Measurements from ENCODE around the gene MOB3B. TPM values are rescaled to one million over a fixed set of nuclear protein-coding genes. Genes with fewer than 3 reads are reported as not detected.

MOB3B gene
- total RNA-seq, 1 donor, result 1.4 TPM

GRCh38 chr9:27383524-27383923 is 146.1 kb downstream of the MOB3B start:
- Histone ChIP-seq H3K9me3 (ENCODE audit: low read depth, low read length) (no peaks in the 10 kb centered on the region), H3K4me3 (ENCODE audit: low read length) (no peak overlapping the region), H3K27me3 (ENCODE audit: insufficient read depth, low read length) (no peaks in the 10 kb centered on the region), H3K4me1 (ENCODE audit: insufficient read depth, low read length) (peaks cover 17% of the 10 kb centered on the region)

- Histone ChIP-seq H3K4me1 (ENCODE audit: insufficient read depth, low read length) (peaks cover 22% of the 10 kb centered on the region), H3K27me3 (ENCODE audit: insufficient read depth, low read length) (no peaks in the 10 kb centered on the region), H3K9me3 (ENCODE audit: low read depth, low read length) (no peaks in the 10 kb centered on the region), H3K4me3 (ENCODE audit: low read length) (no peak overlapping the region)
Observed at GRCh38 chr9:27382975-27383374, 146.6 kb downstream of the MOB3B start.

DNA sequence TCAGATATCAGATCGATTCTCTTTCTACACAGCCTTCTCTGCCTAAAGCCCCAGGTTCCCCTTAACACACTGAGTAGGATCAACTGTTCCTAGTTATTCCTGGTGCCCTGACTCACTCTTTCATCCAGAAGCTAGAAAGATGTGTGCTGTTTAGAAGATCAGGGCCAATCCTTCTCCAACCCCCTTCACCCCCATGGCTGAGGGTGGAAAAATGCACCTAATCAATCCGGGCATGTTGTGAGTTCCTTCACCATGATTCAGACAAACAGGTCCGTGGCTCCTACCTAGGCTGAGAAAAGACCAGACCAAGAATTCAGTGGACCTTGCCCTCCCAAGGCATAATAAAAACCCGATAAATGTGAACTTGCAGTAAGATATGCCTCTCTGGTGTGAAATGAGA is 147.3 kb downstream of the MOB3B start:
- H3K4me3 ChIP-seq (ENCODE audit: low read length), result no peak overlapping the region
- peaks cover 27% of the 10 kb centered on the region for H3K4me1 ChIP-seq (ENCODE audit: insufficient read depth, low read length)
- no peaks in the 10 kb centered on the region for H3K9me3 ChIP-seq (ENCODE audit: low read depth, low read length)
- H3K27me3 ChIP-seq (ENCODE audit: insufficient read depth, low read length), result no peaks in the 10 kb centered on the region

DNA sequence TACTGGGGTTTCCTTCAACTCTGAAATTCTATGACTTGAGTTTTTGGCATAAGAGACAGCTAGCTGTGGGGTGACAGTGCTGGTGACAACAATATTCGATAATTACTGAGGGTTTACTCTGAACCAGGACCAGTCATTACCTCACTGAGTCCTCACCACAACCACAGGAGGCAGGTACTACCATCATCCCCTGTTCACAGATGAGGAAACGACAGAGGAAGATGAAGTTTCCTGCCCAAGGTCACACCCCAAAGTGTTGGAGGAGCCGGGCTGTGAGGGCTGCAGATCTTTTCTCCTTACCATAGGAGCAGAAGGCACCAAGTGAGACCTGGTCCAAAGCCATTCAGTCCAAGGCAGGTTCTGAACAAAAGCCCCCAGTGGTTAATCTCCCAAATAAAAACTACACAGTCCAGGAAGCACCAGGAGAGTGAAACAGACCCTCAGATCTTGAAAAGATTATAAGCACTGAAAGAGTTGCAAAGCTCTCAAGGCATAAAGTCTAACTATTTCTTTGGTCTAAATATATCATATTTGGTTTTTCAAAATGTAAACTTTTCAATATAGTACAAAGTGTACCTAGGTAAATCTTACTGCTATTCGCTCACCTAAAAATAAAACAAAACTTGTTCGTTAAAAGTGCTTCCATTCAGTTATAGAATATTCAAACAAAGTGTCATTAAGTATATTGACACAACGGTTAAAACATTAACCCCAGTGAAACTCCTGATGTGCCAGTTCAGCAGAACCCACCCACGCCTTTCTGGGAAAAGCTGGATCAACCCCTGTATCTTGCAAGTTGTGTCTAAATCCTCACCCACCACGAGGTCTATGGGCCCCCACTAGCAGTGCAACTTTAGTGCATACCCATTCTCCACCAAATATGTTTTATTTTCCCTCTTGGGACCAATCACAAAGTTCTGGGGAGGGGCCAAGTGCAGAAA is 150.0 kb downstream of the MOB3B start:
- Histone ChIP-seq H3K27me3 (ENCODE audit: insufficient read depth, low read length) (no peaks in the 10 kb centered on the region), H3K4me3 (ENCODE audit: low read length) (no peak overlapping the region), H3K9me3 (ENCODE audit: low read depth, low read length) (no peaks in the 10 kb centered on the region), H3K4me1 (ENCODE audit: insufficient read depth, low read length) (peaks cover 34% of the 10 kb centered on the region)

- Histone ChIP-seq H3K9me3 (ENCODE audit: low read depth, low read length) (no peaks in the 10 kb centered on the region), H3K4me1 (ENCODE audit: insufficient read depth, low read length) (peaks cover 30% of the 10 kb centered on the region), H3K27me3 (ENCODE audit: insufficient read depth, low read length) (no peaks in the 10 kb centered on the region), H3K4me3 (ENCODE audit: low read length) (no peak overlapping the region)
Observed at GRCh38 chr9:27377811-27378456, 151.7 kb downstream of the MOB3B start.

DNA sequence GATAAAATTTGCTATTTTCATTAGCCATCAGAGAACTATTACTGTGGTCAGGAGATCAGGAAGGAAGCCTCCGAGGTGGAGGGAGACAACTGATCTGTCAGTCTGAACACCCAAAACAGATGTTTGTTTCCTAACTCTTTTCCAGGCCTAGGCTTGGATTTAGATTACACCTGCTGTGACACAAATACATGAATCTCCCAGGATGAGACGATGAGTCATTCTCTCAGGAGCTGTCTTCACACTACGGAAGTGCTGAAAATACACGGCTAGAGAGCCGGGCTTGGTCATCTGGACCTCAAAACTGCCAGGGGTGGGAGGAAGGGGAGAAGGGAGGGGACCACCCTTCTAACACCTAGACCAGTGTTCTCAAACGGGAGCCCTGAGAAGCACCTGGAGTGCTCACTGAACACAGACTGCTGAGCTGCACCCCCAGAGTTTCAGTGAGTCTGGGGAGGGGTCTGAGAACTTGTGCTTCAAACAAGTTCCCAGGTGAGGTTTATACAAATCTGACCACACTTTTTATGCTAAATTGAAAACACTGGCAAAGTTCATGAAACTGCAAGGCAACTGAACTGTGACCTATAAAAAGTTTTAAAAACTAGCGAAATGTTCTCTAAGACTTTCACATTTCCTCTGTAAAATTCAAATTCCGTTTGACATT is 152.3 kb downstream of the MOB3B start:
- Histone ChIP-seq H3K4me1 (ENCODE audit: insufficient read depth, low read length) (peaks cover 30% of the 10 kb centered on the region), H3K27me3 (ENCODE audit: insufficient read depth, low read length) (no peaks in the 10 kb centered on the region), H3K9me3 (ENCODE audit: low read depth, low read length) (no peaks in the 10 kb centered on the region), H3K4me3 (ENCODE audit: low read length) (no peak overlapping the region)

DNA sequence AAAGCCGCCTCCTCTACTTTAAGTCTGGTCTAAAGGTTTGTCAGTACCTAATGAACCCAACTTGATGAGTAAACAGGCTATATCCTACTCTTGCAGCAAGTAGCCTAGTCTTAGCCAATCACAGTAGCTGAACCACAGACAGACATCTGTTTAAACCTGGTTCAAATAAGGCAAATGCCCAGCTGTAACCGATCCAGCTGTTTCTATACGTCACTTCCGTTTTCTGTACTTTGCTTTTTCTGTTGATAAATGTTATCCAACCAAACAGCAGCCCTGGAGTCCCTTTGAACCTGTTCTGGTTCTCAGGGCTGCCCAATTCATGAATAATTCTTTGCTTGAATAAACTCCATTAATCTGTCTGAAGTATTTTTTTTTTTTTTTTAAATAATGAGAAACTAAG is 155.8 kb downstream of the MOB3B start:
- H3K27me3 ChIP-seq (ENCODE audit: insufficient read depth, low read length), result no peaks in the 10 kb centered on the region
- no peak overlapping the region for H3K4me3 ChIP-seq (ENCODE audit: low read length)
- H3K4me1 ChIP-seq (ENCODE audit: insufficient read depth, low read length), result peaks cover 36% of the 10 kb centered on the region
- H3K9me3 ChIP-seq (ENCODE audit: low read depth, low read length), result no peaks in the 10 kb centered on the region

DNA sequence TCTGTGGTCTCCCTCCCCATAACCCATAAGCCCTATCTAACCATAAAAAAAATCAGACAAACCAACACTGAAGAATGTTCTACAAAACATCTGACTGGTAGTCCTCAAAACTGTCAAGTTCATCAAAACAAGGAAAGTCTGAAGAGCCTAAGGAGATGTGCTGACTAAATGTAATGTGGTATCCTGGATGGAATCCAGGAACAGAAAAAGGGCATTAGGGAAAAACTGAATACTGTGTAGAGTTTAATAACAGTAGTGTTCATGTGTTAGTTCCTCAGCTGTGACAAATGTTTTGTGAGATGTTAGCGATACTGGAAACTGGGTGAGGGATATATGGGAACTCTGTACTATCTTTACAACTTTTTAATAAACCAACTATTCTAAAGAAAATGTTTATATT is 157.0 kb downstream of the MOB3B start:
- H3K4me1 ChIP-seq (ENCODE audit: insufficient read depth, low read length), result peaks cover 28% of the 10 kb centered on the region
- no peaks in the 10 kb centered on the region for H3K9me3 ChIP-seq (ENCODE audit: low read depth, low read length)
- no peak overlapping the region for H3K4me3 ChIP-seq (ENCODE audit: low read length)
- no peaks in the 10 kb centered on the region for H3K27me3 ChIP-seq (ENCODE audit: insufficient read depth, low read length)

- Histone ChIP-seq H3K9me3 (ENCODE audit: low read depth, low read length) (no peaks in the 10 kb centered on the region), H3K4me1 (ENCODE audit: insufficient read depth, low read length) (peaks cover 28% of the 10 kb centered on the region), H3K27me3 (ENCODE audit: insufficient read depth, low read length) (no peaks in the 10 kb centered on the region), H3K4me3 (ENCODE audit: low read length) (no peak overlapping the region)
Observed at GRCh38 chr9:27371382-27371781, 158.2 kb downstream of the MOB3B start.

DNA sequence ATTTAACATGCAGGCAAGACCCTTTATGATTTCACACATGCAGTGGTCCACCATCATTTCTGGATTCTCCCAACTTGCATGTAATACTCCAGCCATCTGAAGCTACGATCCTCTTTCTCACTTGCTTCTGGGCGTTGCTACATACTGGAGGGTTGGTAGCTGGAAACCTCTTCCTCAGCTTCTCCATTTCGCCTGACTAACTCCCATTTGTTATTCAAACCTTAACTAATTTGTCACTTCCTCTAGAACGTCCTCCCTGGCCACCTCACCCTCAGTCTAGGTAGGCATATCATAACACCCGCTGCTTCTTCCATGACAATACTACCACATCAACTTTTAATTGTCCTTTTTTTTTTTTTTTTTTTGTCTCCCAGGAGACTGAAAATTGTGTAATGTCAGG is 160.0 kb downstream of the MOB3B start:
- Histone ChIP-seq H3K9me3 (ENCODE audit: low read depth, low read length) (no peaks in the 10 kb centered on the region), H3K4me3 (ENCODE audit: low read length) (no peak overlapping the region), H3K27me3 (ENCODE audit: insufficient read depth, low read length) (no peaks in the 10 kb centered on the region), H3K4me1 (ENCODE audit: insufficient read depth, low read length) (peaks cover 37% of the 10 kb centered on the region)

DNA sequence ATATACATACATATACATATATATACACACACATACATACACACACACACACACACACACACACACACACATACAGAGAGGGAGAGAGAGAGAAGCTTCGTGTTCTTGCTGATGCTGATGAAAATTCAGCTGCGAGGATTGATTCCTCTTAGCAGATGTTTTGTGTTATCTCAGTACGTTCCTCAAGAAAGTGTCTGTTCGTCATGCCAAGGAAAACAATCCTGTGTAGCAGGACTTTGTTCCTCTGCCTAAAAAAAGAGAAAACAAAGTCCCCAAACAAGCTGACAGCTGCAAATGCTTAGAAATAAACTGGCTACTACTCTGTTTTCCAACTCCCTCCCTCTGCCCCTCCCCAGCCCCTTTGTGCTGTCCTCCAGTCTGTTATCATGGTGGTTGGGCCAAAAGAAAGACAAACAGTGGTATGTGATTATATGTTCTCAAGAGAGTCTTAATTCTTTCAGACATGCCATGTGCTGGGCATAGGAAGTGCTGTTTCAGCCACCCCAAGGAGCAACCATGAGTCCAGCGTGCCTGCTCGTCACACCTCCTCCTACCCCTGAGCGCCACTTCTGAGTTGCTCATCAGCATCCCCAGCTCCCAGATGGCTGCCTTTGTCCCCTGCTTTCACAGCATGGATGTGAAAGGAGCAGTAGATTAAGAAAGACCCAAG is 161.2 kb downstream of the MOB3B start:
- peaks cover 37% of the 10 kb centered on the region for H3K4me1 ChIP-seq (ENCODE audit: insufficient read depth, low read length)

DNA sequence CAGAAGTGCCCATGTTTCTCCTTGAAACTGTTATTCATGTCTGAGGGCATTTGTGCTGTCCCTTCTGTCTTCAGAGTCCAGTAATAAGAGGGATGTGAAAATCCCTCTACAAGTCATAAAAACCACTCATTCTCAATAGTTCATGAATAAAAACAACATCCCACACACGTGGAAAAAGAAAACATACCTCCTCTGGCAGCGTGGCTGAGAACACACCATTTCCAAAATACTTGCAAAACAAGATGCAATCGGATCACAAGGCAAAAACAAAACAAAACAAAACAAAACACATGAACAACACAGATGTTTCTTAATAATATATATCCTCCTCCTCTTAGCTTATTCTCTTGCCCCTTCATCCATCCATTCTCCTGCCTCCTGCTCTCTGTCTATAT is 161.7 kb downstream of the MOB3B start:
- Histone ChIP-seq H3K4me3 (ENCODE audit: low read length) (no peak overlapping the region), H3K27me3 (ENCODE audit: insufficient read depth, low read length) (no peaks in the 10 kb centered on the region), H3K9me3 (ENCODE audit: low read depth, low read length) (no peaks in the 10 kb centered on the region), H3K4me1 (ENCODE audit: insufficient read depth, low read length) (peaks cover 37% of the 10 kb centered on the region)

More for the DNA sequence above, 161.2 kb downstream of the MOB3B start:
- H3K4me3 ChIP-seq (ENCODE audit: low read length), result no peak overlapping the region
- H3K9me3 ChIP-seq (ENCODE audit: low read depth, low read length), result no peaks in the 10 kb centered on the region
- H3K27me3 ChIP-seq (ENCODE audit: insufficient read depth, low read length), result no peaks in the 10 kb centered on the region

DNA sequence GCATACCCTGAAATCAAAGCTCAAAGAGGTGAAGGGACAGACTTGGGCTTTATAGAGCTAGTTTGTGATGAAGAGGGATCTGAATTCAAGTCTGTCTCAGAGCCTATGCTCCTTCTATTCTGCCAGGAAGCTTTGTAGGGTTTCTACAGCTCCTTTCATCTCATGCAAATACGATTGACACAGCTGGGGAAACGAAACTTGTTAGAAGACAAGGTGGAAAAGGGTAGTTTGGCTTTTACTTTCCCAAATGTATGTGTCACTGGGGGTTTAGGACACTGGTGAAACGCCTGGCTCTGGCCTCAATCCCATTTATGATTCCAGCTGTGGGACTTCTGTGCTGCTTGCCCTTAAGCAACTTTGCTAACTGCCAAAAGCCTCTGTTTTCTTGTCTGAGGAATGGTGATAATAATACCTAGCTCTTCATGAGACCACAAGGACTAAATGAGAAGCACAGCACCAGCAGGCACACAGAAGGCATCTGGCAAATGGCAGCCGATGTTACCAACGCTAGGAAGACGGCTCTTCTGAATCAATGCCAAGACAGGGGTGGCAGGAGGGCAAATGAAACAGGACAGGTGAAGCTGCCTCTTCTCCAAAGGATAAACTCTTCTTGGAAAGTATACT is 162.3 kb downstream of the MOB3B start:
- Histone ChIP-seq H3K4me3 (ENCODE audit: low read length) (no peak overlapping the region), H3K27me3 (ENCODE audit: insufficient read depth, low read length) (no peaks in the 10 kb centered on the region), H3K4me1 (ENCODE audit: insufficient read depth, low read length) (peaks cover 37% of the 10 kb centered on the region), H3K9me3 (ENCODE audit: low read depth, low read length) (no peaks in the 10 kb centered on the region)

DNA sequence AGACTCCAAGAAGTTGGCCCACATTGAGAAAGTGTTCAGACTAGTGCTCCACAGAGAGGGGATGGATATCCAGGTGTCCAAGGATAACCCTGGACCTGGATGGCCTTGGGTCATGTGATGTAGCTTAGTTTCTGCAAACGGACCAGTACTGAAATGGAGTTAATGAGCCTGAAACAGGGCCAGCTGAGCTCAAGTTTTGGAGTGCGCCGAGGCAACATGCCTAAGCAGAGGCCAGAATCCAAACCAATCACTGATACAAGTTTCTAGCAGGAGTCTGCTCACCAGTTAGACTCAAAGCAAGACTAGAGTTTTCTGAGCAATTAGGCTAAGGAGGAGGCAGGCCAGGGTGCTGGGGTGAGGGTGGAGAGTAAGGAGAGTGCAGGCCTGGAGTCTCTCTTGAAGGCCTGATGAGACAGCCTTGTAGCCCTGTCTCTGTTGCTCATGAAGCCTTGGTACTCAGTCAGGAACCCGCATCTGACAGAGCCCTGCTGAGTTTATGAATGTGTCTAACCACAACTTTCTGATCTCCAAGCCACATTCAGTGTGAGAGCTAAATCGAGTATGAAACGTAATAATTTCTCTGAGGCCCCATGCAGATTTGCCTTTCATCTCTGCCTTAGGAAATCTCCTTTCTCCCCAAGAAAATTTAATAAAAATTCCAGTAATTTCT is 163.8 kb downstream of the MOB3B start:
- Histone ChIP-seq H3K4me3 (ENCODE audit: low read length) (no peak overlapping the region), H3K27me3 (ENCODE audit: insufficient read depth, low read length) (no peaks in the 10 kb centered on the region), H3K4me1 (ENCODE audit: insufficient read depth, low read length) (peaks cover 37% of the 10 kb centered on the region), H3K9me3 (ENCODE audit: low read depth, low read length) (no peaks in the 10 kb centered on the region)

Measured in mononuclear cell (primary cell).